Smooth muscle cell (in vitro differentiated cells): Measurements from ENCODE around the gene UTY. TPM values are rescaled to one million over a fixed set of nuclear protein-coding genes. Genes with fewer than 3 reads are reported as not detected.

Source experiments
- DNase-seq: peaks from one replicate; lab custom pipeline; 2025; ENCODE audit not compliant: unreplicated experiment; lab: John Stamatoyannopoulos, UW
- H2AFZ ChIP-seq: fragments of 200-600 bp; sonication (generic); 2 replicates; pipeline ENCODE4 v1.6.0; 2016; ENCODE audit warnings: antibody characterized with exemption, low read depth, mild to moderate bottlenecking
- H3F3A ChIP-seq: fragments of 200-600 bp; sonication (generic); 2 replicates; pipeline ENCODE4 v1.6.0; 2017; ENCODE audit warnings: antibody characterized with exemption, low read depth
- H3K27ac ChIP-seq: fragments of 200-600 bp; sonication (generic); 2 replicates; pipeline ENCODE4 v1.5.1; 2016; ENCODE audit warnings: low read depth, mild to moderate bottlenecking
- H3K27me3 ChIP-seq: fragments of 200-600 bp; sonication (generic); 2 replicates; pipeline ENCODE4 v1.6.1; 2016; ENCODE audit warnings: low read depth, mild to moderate bottlenecking
- H3K36me3 ChIP-seq: fragments of 200-600 bp; sonication (generic); 2 replicates; pipeline ENCODE4 v1.5.1; 2016; ENCODE audit warnings: low read depth
- H3K4me1 ChIP-seq: fragments of 200-600 bp; sonication (generic); 2 replicates; pipeline ENCODE4 v1.5.1; 2016; ENCODE audit warnings: low read depth
- H3K4me2 ChIP-seq: fragments of 200-600 bp; sonication (generic); 2 replicates; pipeline ENCODE4 v1.6.0; 2016; ENCODE audit warnings: mild to moderate bottlenecking
- H3K4me3 ChIP-seq: fragments of 200-600 bp; sonication (generic); 2 replicates; pipeline ENCODE4 v1.5.1; 2016; ENCODE audit warnings: mild to moderate bottlenecking
- H3K79me2 ChIP-seq: fragments of 200-600 bp; sonication (generic); 2 replicates; pipeline ENCODE4 v1.6.0; 2016; ENCODE audit warnings: low read depth, mild to moderate bottlenecking
- H3K9ac ChIP-seq: fragments of 200-600 bp; sonication (generic); 2 replicates; pipeline ENCODE4 v1.6.0; 2016; ENCODE audit warnings: low read depth
- H3K9me3 ChIP-seq: fragments of 200-600 bp; sonication (generic); replicated peaks from 2 replicates; pipeline ENCODE4 v1.5.1; 2016; ENCODE audit warnings: low read depth
- H4K20me1 ChIP-seq: fragments of 200-600 bp; sonication (generic); 2 replicates; pipeline ENCODE4 v1.6.0; 2016; ENCODE audit warnings: low read depth
- whole genome bisulfite sequencing: methylation state at CpG from one replicate; pipeline ENCODE4 v1.1.7; 2016; ENCODE audit warnings: low lambda C conversion rate; 5-methylcytosine and 5-hydroxymethylcytosine counted together
- polyA plus RNA-seq: library from polyadenylated mRNA; unstranded; fragments of >200 nt; fragmentation: Nextera tagmentation; extraction: Ambion mirVana; gene quantifications from 2 replicates; pipeline ENCODE4 v1.2.1, GENCODE V29; 2016
- total RNA-seq: library from RNA; depleted of rRNA; stranded (reverse); fragments of >200 nt; gene quantifications from 2 replicates; pipeline ENCODE4 v1.2.3, GENCODE V29; 2014
- TF ChIP-seq, protein P1 (sequence below): fragments of 200-600 bp; sonication (generic); IDR thresholded peaks from 2 replicates; pipeline ENCODE4 v1.5.1; 2017; ENCODE audit warnings: borderline replicate concordance, mild to moderate bottlenecking, antibody characterized with exemption; ENCODE audit not compliant: insufficient read depth, poor library complexity, severe bottlenecking

The UTY gene
- total and polyA plus RNA-seq, 2 experiments from 2014 or later, result not detected

GRCh38 chrY:13361656-13362636 is 117.9 kb downstream of the UTY start:
- no CpG with 5 or more reads among the region's 2 CpGs for WGBS

DNA sequence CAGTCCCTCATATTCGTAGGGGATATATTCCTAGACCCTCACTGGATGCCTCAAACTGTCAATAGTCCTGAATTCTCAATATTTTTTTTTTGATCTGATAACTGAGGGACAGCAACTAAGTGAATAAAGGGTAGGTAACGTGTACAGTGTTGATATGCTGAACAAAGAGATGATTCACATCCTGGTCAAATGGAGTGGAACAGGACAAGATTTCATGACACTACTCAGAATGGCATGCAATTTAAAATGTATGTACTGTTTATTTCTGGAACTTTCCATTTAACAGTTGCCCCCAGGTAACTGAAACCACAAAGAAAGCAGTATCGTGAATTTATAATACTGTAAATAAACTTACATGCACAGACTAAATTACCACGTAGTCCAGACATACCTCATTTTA is 128.4 kb downstream of the UTY start:
- WGBS, result no CpG with 5 or more reads among the region's 4 CpGs
- no peak overlapping the region for H3K4me3 ChIP-seq
- no peak overlapping the region for H3K9ac ChIP-seq
- H2AFZ ChIP-seq, result no peak overlapping the region
- H3K27me3 ChIP-seq, result no peaks in the 10 kb centered on the region
- H3K4me2 ChIP-seq, result no peak overlapping the region
- no peaks in the 10 kb centered on the region for H3K4me1 ChIP-seq
- no peaks in the 10 kb centered on the region for H3K36me3 ChIP-seq
- H3K27ac ChIP-seq, result no peak overlapping the region
- no peaks in the 10 kb centered on the region for H4K20me1 ChIP-seq
- no peaks in the 10 kb centered on the region for H3K9me3 ChIP-seq
- no peak for DNase-seq
- H3F3A ChIP-seq, result no peaks in the 10 kb centered on the region
- TF ChIP-seq, protein P1, sequence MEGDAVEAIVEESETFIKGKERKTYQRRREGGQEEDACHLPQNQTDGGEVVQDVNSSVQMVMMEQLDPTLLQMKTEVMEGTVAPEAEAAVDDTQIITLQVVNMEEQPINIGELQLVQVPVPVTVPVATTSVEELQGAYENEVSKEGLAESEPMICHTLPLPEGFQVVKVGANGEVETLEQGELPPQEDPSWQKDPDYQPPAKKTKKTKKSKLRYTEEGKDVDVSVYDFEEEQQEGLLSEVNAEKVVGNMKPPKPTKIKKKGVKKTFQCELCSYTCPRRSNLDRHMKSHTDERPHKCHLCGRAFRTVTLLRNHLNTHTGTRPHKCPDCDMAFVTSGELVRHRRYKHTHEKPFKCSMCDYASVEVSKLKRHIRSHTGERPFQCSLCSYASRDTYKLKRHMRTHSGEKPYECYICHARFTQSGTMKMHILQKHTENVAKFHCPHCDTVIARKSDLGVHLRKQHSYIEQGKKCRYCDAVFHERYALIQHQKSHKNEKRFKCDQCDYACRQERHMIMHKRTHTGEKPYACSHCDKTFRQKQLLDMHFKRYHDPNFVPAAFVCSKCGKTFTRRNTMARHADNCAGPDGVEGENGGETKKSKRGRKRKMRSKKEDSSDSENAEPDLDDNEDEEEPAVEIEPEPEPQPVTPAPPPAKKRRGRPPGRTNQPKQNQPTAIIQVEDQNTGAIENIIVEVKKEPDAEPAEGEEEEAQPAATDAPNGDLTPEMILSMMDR, result no peak
- no peaks in the 10 kb centered on the region for H3K79me2 ChIP-seq

More at GRCh38 chrY:13361656-13362636, 117.9 kb downstream of the UTY start:
- no peak overlapping the region for H2AFZ ChIP-seq
- no peak overlapping the region for H3K9ac ChIP-seq
- H3F3A ChIP-seq, result no peaks in the 10 kb centered on the region
- no peaks in the 10 kb centered on the region for H3K79me2 ChIP-seq
- H3K27me3 ChIP-seq, result no peaks in the 10 kb centered on the region
- no peaks in the 10 kb centered on the region for H3K4me1 ChIP-seq
- no peaks in the 10 kb centered on the region for H4K20me1 ChIP-seq
- H3K27ac ChIP-seq, result no peak overlapping the region
- H3K36me3 ChIP-seq, result no peaks in the 10 kb centered on the region
- H3K4me2 ChIP-seq, result no peak overlapping the region
- H3K9me3 ChIP-seq, result no peaks in the 10 kb centered on the region
- DNase-seq, result no peak
- H3K4me3 ChIP-seq, result no peak overlapping the region
- TF ChIP-seq, protein P1, result no peak

GRCh38 chrY:13347106-13347505 is 132.7 kb downstream of the UTY start:
- Histone ChIP-seq H2AFZ (no peak overlapping the region), H3K36me3 (no peaks in the 10 kb centered on the region), H3K27ac (no peak overlapping the region), H3K9ac (no peak overlapping the region), H3K4me2 (no peak overlapping the region), H3K79me2 (no peaks in the 10 kb centered on the region), H3K4me3 (no peak overlapping the region), H4K20me1 (no peaks in the 10 kb centered on the region), H3K9me3 (no peaks in the 10 kb centered on the region), H3K4me1 (no peaks in the 10 kb centered on the region), H3K27me3 (no peaks in the 10 kb centered on the region), H3F3A (no peaks in the 10 kb centered on the region)
- no CpG with 5 or more reads among the region's 5 CpGs for WGBS
- TF ChIP-seq, protein P1, result no peak
- DNase-seq, result no peak

DNA sequence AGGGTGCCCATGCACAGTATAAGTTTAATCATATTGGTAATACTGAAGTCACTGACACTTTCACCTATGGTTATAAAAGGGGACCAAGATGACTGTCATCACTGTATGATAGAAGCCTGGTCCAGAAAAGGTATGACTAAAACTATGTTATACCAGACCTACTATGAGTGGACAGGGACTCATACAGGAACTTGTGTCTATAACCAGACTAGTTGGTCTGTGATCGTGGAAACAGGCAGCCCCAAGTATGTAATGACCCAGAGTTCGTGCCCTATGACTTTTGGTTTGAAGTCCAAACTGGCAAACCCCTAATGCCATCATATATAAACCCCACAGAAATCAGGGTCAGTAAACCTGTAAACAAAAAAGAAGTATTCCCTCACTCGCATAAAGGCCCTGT is 134.3 kb downstream of the UTY start:
- TF ChIP-seq, protein P1, result no peak
- no peaks in the 10 kb centered on the region for H3F3A ChIP-seq

More for the DNA sequence above, 134.3 kb downstream of the UTY start:
- Histone ChIP-seq H3K27me3 (no peaks in the 10 kb centered on the region), H3K27ac (no peak overlapping the region), H3K36me3 (no peaks in the 10 kb centered on the region), H2AFZ (no peak overlapping the region), H4K20me1 (no peaks in the 10 kb centered on the region), H3K9ac (no peak overlapping the region), H3K9me3 (no peaks in the 10 kb centered on the region), H3K4me2 (no peak overlapping the region), H3K79me2 (no peaks in the 10 kb centered on the region), H3K4me1 (no peaks in the 10 kb centered on the region), H3K4me3 (no peak overlapping the region)
- WGBS, result no CpG with 5 or more reads among the region's 3 CpGs
- DNase-seq, result no peak
